CD14-positive monocyte (primary cell): ENCODE results near the gene CNTRL. TPM values are rescaled to one million over a fixed set of nuclear protein-coding genes. Genes with fewer than 3 reads are reported as not detected.
A peak's percentile ranks its signal among the peaks of the same experiment; 100 is the strongest.

Experiments used
- DNase-seq, 3 donors: peaks; one replicate each; pipeline ENCODE4 v3.0.0-alpha.2; 2011 to 2022
- H2AFZ ChIP-seq: 2 replicates; pipeline ENCODE4 v1.6.0; 2012; ENCODE audit warnings: mild to moderate bottlenecking, low read depth, low read length, inconsistent platforms; ENCODE audit not compliant: insufficient read depth, poor library complexity, severe bottlenecking
- H3K27ac ChIP-seq, 2 donors: 1 replicate in 1 of 2; 2 replicates in 1 of 2; pipeline ENCODE4 v1.5.1; 2012 to 2013; ENCODE audit warnings: low read length in 2 of 2, control low read depth in 1 of 2, inconsistent platforms in 1 of 2, low read depth in 1 of 2, mild to moderate bottlenecking in 1 of 2
- H3K27me3 ChIP-seq, 2 donors: one replicate each; pipeline versions ENCODE4 v1.6.0 to v1.6.1; 2011 to 2013; ENCODE audit warnings: low read length in 2 of 2; ENCODE audit not compliant: control insufficient read depth in 2 of 2, insufficient read depth in 2 of 2
- H3K36me3 ChIP-seq, 2 donors: replicated peaks in 1 of 2; 1 replicate in 1 of 2; 2 replicates in 1 of 2; pipeline versions ENCODE4 v1.5.1 to v1.6.1; 2012 to 2013; ENCODE audit warnings: low read length in 2 of 2, control low read depth in 1 of 2, inconsistent platforms in 1 of 2, mild to moderate bottlenecking in 1 of 2; ENCODE audit not compliant: insufficient read depth in 2 of 2, control insufficient read depth in 1 of 2
- H3K4me1 ChIP-seq, 2 donors: 1 replicate in 1 of 2; 2 replicates in 1 of 2; pipeline versions ENCODE4 v1.5.1 to v1.6.1; 2012 to 2013; ENCODE audit warnings: low read length in 2 of 2, control low read depth in 1 of 2, inconsistent platforms in 1 of 2, mild to moderate bottlenecking in 1 of 2, moderate library complexity in 1 of 2; ENCODE audit not compliant: insufficient read depth in 2 of 2, control insufficient read depth in 1 of 2
- H3K4me2 ChIP-seq: replicated peaks from 2 replicates; pipeline ENCODE3; 2012; ENCODE audit warnings: low read length, moderate library complexity, mild to moderate bottlenecking; ENCODE audit not compliant: poor library complexity, severe bottlenecking; ENCODE audit errors: extremely low read depth
- H3K4me3 ChIP-seq, 3 experiments: fragments of 200-600 bp in 1 of 3; sonication (generic) in 1 of 3; replicated peaks in 1 of 3; 1 replicate in 2 of 3; 2 replicates in 1 of 3; pipeline ENCODE4 v1.5.1; 2011 to 2013; ENCODE audit warnings: low read length in 3 of 3, mild to moderate bottlenecking in 3 of 3, control low read depth in 2 of 3, low read depth in 2 of 3, inconsistent platforms in 1 of 3, moderate library complexity in 1 of 3
- H3K79me2 ChIP-seq: 2 replicates; pipeline ENCODE4 v1.6.0; 2012; ENCODE audit warnings: mild to moderate bottlenecking, control low read depth, inconsistent platforms, low read length, moderate library complexity; ENCODE audit not compliant: insufficient read depth
- H3K9ac ChIP-seq: 2 replicates; pipeline ENCODE4 v1.6.0; 2017; ENCODE audit warnings: low read length, mild to moderate bottlenecking; ENCODE audit not compliant: insufficient read depth, poor library complexity, severe bottlenecking
- H3K9me3 ChIP-seq, 2 donors: replicated peaks in 1 of 2; 1 replicate in 1 of 2; 2 replicates in 1 of 2; pipeline versions ENCODE4 v1.5.1 to v1.6.1; 2012 to 2013; ENCODE audit warnings: low read length in 2 of 2, control low read depth in 1 of 2; ENCODE audit not compliant: control insufficient read depth in 1 of 2, insufficient read depth in 1 of 2
- H4K20me1 ChIP-seq: 2 replicates; pipeline ENCODE4 v1.6.0; 2012; ENCODE audit warnings: mild to moderate bottlenecking, low read length, control low read depth, moderate library complexity; ENCODE audit not compliant: insufficient read depth
- H3K27ac Mint-ChIP-seq, 7 donors: one replicate each; pipeline ENCODE4 v1.8.0; 2020; ENCODE audit warnings: mild to moderate bottlenecking in 7 of 7, mixed read lengths in 7 of 7, moderate library complexity in 6 of 7, inconsistent platforms in 2 of 7
- H3K27me3 Mint-ChIP-seq, 3 donors: one replicate each; pipeline ENCODE4 v1.8.0; 2021 to 2022; ENCODE audit warnings: low read depth in 3 of 3, mild to moderate bottlenecking in 3 of 3, mixed read lengths in 3 of 3, moderate library complexity in 3 of 3, inconsistent platforms in 1 of 3
- H3K36me3 Mint-ChIP-seq, 2 donors: one replicate each; pipeline ENCODE4 v1.8.0; 2020; ENCODE audit warnings: mixed read lengths in 2 of 2, inconsistent platforms in 1 of 2, mild to moderate bottlenecking in 1 of 2
- H3K4me1 Mint-ChIP-seq: one replicate; pipeline ENCODE4 v1.8.0; 2020; ENCODE audit warnings: mild to moderate bottlenecking, mixed read lengths
- H3K4me3 Mint-ChIP-seq, 2 donors: one replicate each; pipeline ENCODE4 v1.8.0; 2020; ENCODE audit warnings: mild to moderate bottlenecking in 2 of 2, mixed read lengths in 2 of 2, moderate library complexity in 1 of 2
- H3K9me3 Mint-ChIP-seq, 7 donors: one replicate each; pipeline ENCODE4 v1.8.0; 2020 to 2022; ENCODE audit warnings: mixed read lengths in 7 of 7, mild to moderate bottlenecking in 6 of 7, moderate library complexity in 6 of 7, inconsistent platforms in 2 of 7
- WGBS: methylation state at CpG from one replicate; pipeline ENCODE4 v1.1.5; 2013; ENCODE audit warnings: missing lambda C conversion rate; ENCODE audit not compliant: insufficient coverage; 5-methylcytosine and 5-hydroxymethylcytosine counted together
- intact Hi-C, 2 donors: fragments of 100-400 bp; cut with micrococcal nuclease; formaldehyde crosslinking; loops; one replicate each; pipeline versions ENCODE4 v1.15.0 to v1.15.1; 2023
- polyA plus RNA-seq, 3 donors: library from polyadenylated mRNA; depleted of rRNA in 1 of 3; unstranded in 2 of 3; stranded (reverse) in 1 of 3; fragments of 300-500 nt in 2 of 3; fragments of >200 nt in 1 of 3; fragmentation: Illumina TruSeq in 2 of 3; gene quantifications; 1 replicate in 2 of 3; 2 replicates in 1 of 3; pipeline ENCODE4 v1.2.3, GENCODE V29; 2012 to 2021
- TF ChIP-seq, protein P1 (sequence below): fragments of 200-600 bp; IDR thresholded peaks from one replicate; pipeline ENCODE4 v1.8.0; 2022; ENCODE audit warnings: antibody characterized with exemption, mild to moderate bottlenecking

CNTRL gene
- polyA plus RNA-seq, 3 donors: 3.9 to 26.8 (median 4.8) TPM

DNA sequence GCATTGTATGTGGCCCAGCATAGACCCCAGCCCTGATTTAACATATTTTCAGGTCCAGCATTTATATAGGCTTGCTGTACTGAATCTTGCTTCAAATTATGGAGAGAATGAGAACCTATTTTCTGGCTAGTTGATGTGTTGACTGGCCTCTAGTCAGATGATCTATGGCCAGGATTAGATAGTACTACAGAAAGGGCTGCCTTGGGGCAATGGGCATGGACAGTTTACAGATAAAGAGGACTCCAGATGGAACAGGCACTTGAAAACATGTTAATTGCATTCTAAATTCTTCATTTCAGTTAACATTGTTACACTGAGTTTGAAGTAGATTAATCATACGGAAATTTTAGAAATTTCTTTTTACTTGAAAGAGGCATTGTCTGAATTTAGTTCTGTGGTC lies 65.4 kb downstream of the CNTRL start:
- Histone ChIP-seq H3K4me3 (no peak overlapping the region), H3K9me3 (no peaks in the 10 kb centered on the region), H3K79me2 (peaks cover 20% of the 10 kb centered on the region), H3K36me3 (peaks cover 96 to 99% of the 10 kb centered on the region in 2 donors), H3K4me2 (no peak overlapping the region), H3K27me3 (no peaks in the 10 kb centered on the region), H2AFZ (no peak overlapping the region), H3K9ac (no peak overlapping the region), H3K27ac (no peak overlapping the region), H4K20me1 (peaks cover 7% of the 10 kb centered on the region), H3K4me1 (no peaks in the 10 kb centered on the region)
- Mint-ChIP-seq H3K9me3 (no peaks in the 10 kb centered on the region), H3K4me1 (no peaks in the 10 kb centered on the region), H3K27ac (peak overlapping the region in 1 of 7 donors; percentile 12), H3K27me3 (no peaks in the 10 kb centered on the region), H3K4me3 (no peak overlapping the region), H3K36me3 (peaks cover 91 to 98% of the 10 kb centered on the region in 2 donors)
- intact Hi-C loops: no loop called here
- TF ChIP-seq, protein P1, sequence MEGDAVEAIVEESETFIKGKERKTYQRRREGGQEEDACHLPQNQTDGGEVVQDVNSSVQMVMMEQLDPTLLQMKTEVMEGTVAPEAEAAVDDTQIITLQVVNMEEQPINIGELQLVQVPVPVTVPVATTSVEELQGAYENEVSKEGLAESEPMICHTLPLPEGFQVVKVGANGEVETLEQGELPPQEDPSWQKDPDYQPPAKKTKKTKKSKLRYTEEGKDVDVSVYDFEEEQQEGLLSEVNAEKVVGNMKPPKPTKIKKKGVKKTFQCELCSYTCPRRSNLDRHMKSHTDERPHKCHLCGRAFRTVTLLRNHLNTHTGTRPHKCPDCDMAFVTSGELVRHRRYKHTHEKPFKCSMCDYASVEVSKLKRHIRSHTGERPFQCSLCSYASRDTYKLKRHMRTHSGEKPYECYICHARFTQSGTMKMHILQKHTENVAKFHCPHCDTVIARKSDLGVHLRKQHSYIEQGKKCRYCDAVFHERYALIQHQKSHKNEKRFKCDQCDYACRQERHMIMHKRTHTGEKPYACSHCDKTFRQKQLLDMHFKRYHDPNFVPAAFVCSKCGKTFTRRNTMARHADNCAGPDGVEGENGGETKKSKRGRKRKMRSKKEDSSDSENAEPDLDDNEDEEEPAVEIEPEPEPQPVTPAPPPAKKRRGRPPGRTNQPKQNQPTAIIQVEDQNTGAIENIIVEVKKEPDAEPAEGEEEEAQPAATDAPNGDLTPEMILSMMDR: no peak
- DNase-seq: no peak
- WGBS: no CpG with 5 or more reads among the region's 1 CpG

DNA sequence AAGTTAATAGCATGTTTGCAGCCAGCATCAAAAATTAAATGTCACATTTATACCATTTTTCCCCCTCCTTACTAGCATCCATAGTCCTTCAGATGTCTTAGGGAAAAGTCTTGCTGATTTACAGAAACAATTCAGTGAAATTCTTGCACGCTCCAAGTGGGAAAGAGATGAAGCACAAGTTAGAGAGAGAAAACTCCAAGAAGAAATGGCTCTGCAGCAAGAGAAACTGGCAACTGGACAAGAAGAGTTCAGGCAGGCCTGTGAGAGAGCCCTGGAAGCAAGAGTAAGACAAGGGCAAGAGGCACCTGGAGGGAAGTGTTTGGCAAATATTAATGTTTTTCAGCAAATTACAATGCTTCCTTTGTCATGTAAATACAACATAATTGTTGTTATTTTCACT lies 66.6 kb downstream of the CNTRL start:
- H3K27me3 Mint-ChIP-seq: no peaks in the 10 kb centered on the region
- no peak overlapping the region for H3K4me3 Mint-ChIP-seq
- Histone ChIP-seq H3K4me1 (no peaks in the 10 kb centered on the region), H3K27me3 (no peaks in the 10 kb centered on the region), H3K27ac (no peak overlapping the region), H3K79me2 (peaks cover 9% of the 10 kb centered on the region), H3K36me3 (peaks cover 98 to 99% of the 10 kb centered on the region in 2 donors), H4K20me1 (no peaks in the 10 kb centered on the region), H2AFZ (no peak overlapping the region), H3K9ac (no peak overlapping the region), H3K4me3 (no peak overlapping the region), H3K4me2 (no peak overlapping the region), H3K9me3 (no peaks in the 10 kb centered on the region)
- no peaks in the 10 kb centered on the region for H3K9me3 Mint-ChIP-seq
- TF ChIP-seq, protein P1: no peak
- DNase-seq: no peak
- H3K4me1 Mint-ChIP-seq: no peaks in the 10 kb centered on the region
- H3K27ac Mint-ChIP-seq: peak overlapping the region in 1 of 7 donors; percentile 80
- 100% methylated on average over 1 of the region's 1 CpG for WGBS
- intact Hi-C loops: no loop called here
- peaks cover 91 to 97% of the 10 kb centered on the region in 2 donors for H3K36me3 Mint-ChIP-seq
